HepG2 (cell line): Measurements from ENCODE around the gene NUP85. TPM values are rescaled to one million over a fixed set of nuclear protein-coding genes. Genes with fewer than 3 reads are reported as not detected.
A peak's percentile ranks its signal among the peaks of the same experiment; 100 is the strongest.

Experiments
- ATAC-seq: fragments of 200-7000 bp; cut with Tn5 transposase; 3 replicates; pipeline ENCODE4 v1.9.1; 2020; ENCODE audit warnings: mild to moderate bottlenecking, moderate library complexity
- BruUV-seq: library from RNA; stranded (reverse); fragments of 400-500 nt; replicated peaks from 2 replicates; lab custom pipeline; 2021; lab: Mats Ljungman, UMichigan
- CTCF ChIA-PET: fragments of 300-600 bp; formaldehyde crosslinking; extraction: SDS; loops from one replicate; lab custom pipeline; 2021; ENCODE audit warnings: low total read pairs, inconsistent platforms, low intra/inter-chr PET ratio; lab: Yijun Ruan, JAX
- POLR2A ChIA-PET: fragments of 350-600 bp; sonication (Branson Sonifier 250); formaldehyde crosslinking; loops from one replicate; lab custom pipeline; 2020; ENCODE audit warnings: antibody characterized with exemption, inconsistent platforms; lab: Yijun Ruan, JAX
- DNase-seq: peaks from one replicate; pipeline ENCODE4 v3.0.0-alpha.2; 2015; ENCODE audit warnings: low spot score
- FAIRE-seq: peaks from 3 replicates; lab custom pipeline; 2011; peaks lifted over from hg19 to GRCh38; lab: Jason Lieb, UNC
- H2AFZ ChIP-seq: one replicate; pipeline ENCODE4 v1.6.1; 2011; ENCODE audit warnings: low read length, inconsistent platforms
- H3K27ac ChIP-seq: fragments of 300-600 bp; 3 replicates; pipeline ENCODE4 v1.8.0; 2011; ENCODE audit warnings: mixed run types, mild to moderate bottlenecking, mixed read lengths, low read length, inconsistent platforms; ENCODE audit not compliant: insufficient read depth; ENCODE audit errors: extremely low read length
- H3K27me3 ChIP-seq, 2 experiments: fragments of 200-600 bp in 1 of 2; 2 replicates in 1 of 2; 3 replicates in 1 of 2; pipeline versions ENCODE4 v1.6.0 to v1.8.0; 2011; ENCODE audit warnings: low read length in 2 of 2, mild to moderate bottlenecking in 2 of 2, moderate library complexity in 2 of 2, inconsistent platforms in 1 of 2; ENCODE audit not compliant: insufficient read depth in 2 of 2, control insufficient read depth in 1 of 2
- H3K36me3 ChIP-seq, 2 experiments: fragments of 200-600 bp in 1 of 2; replicated peaks in 1 of 2; 2 replicates in 1 of 2; 3 replicates in 1 of 2; pipeline versions ENCODE4 v1.5.1 to v1.8.0; 2011; ENCODE audit warnings: low read length in 2 of 2, inconsistent platforms in 1 of 2; ENCODE audit not compliant: insufficient read depth in 2 of 2, control insufficient read depth in 1 of 2
- H3K4me1 ChIP-seq: 2 replicates; pipeline ENCODE4 v1.5.1; 2012; ENCODE audit warnings: low read length, inconsistent platforms; ENCODE audit not compliant: insufficient read depth
- H3K4me2 ChIP-seq: 2 replicates; pipeline ENCODE4 v1.6.0; 2011; ENCODE audit warnings: low read depth, low read length, inconsistent platforms
- H3K4me3 ChIP-seq, 3 experiments: fragments of 200-600 bp in 1 of 3; sonication (generic), shearing (Covaris generic) in 1 of 3; replicated peaks in 1 of 3; 2 replicates each; pipeline ENCODE4 v1.5.1; 2011 to 2016; ENCODE audit warnings: low read length in 3 of 3, inconsistent platforms in 2 of 3, low read depth in 2 of 3, mild to moderate bottlenecking in 2 of 3, control low read depth in 1 of 3, mixed read lengths in 1 of 3; ENCODE audit not compliant: insufficient read depth in 1 of 3
- H3K79me2 ChIP-seq: one replicate; pipeline ENCODE4 v1.6.1; 2011; ENCODE audit warnings: low read length, inconsistent platforms; ENCODE audit not compliant: insufficient read depth
- H3K9ac ChIP-seq: 2 replicates; pipeline ENCODE4 v1.6.0; 2011; ENCODE audit warnings: mild to moderate bottlenecking, low read depth, low read length, inconsistent platforms; ENCODE audit not compliant: insufficient read depth
- H3K9me3 ChIP-seq: 2 replicates; pipeline ENCODE4 v1.5.1; 2012; ENCODE audit warnings: mild to moderate bottlenecking, low read length
- H4K20me1 ChIP-seq: 2 replicates; pipeline ENCODE4 v1.6.0; 2011; ENCODE audit warnings: inconsistent platforms, mild to moderate bottlenecking, low read length, moderate library complexity; ENCODE audit not compliant: insufficient read depth
- CENPBD1 ChIP-seq: sonication (generic); formaldehyde crosslinking; IDR thresholded peaks from 2 replicates; pipeline ENCODE4 v1.8.0; 2022; ENCODE audit warnings: missing genetic modification reagents, low read depth, mild to moderate bottlenecking, borderline replicate concordance
- MBD4 ChIP-seq: IDR thresholded peaks from 2 replicates; pipeline ENCODE4 v1.6.1; 2012; ENCODE audit warnings: low read length, inconsistent platforms, borderline replicate concordance
- NAIF1 ChIP-seq: sonication (generic); formaldehyde crosslinking; IDR thresholded peaks from 2 replicates; pipeline ENCODE4 v1.5.0; 2020; ENCODE audit warnings: mild to moderate bottlenecking, missing genetic modification reagents, borderline replicate concordance
- RBM22 ChIP-seq: fragments of 200-400 bp; formaldehyde crosslinking; optimal IDR thresholded peaks from 2 replicates; pipeline ENCODE3; 2017; ENCODE audit warnings: mild to moderate bottlenecking, low read length, moderate library complexity
- SRF ChIP-seq: IDR thresholded peaks from 2 replicates; pipeline ENCODE4 v1.6.1; 2011; ENCODE audit warnings: mild to moderate bottlenecking, low read depth, low read length, moderate library complexity
- SUZ12 ChIP-seq: fragments of 150-350 bp; IDR thresholded peaks from 2 replicates; pipeline ENCODE4 v1.6.1; 2014; ENCODE audit warnings: low read depth, low read length
- ZBTB38 ChIP-seq: sonication (generic); formaldehyde crosslinking; IDR thresholded peaks from 2 replicates; pipeline ENCODE4 v1.5.1; 2020; ENCODE audit warnings: mild to moderate bottlenecking, missing genetic modification reagents
- ZGPAT ChIP-seq: IDR thresholded peaks from 2 replicates; pipeline ENCODE4 v1.6.1; 2016; ENCODE audit warnings: mild to moderate bottlenecking
- WGBS: methylation state at CpG from one replicate; pipeline ENCODE4 v1.1.6; 2017; ENCODE audit warnings: low lambda C conversion rate; 5-methylcytosine and 5-hydroxymethylcytosine counted together
- in situ Hi-C: cut with HindIII; loops from 2 replicates; pipeline ENCODE4 v1.10.0; 2017; ENCODE audit warnings: low pct_unique_long_range_greater_than_20kb; ENCODE audit not compliant: extremely low pct_ligation_motif_present
- intact Hi-C: fragments of 100-400 bp; cut with micrococcal nuclease; formaldehyde crosslinking; loops from one replicate; pipeline ENCODE4 v1.10.0; 2022; ENCODE audit not compliant: unreplicated experiment
- polyA plus RNA-seq, 8 experiments: library from polyadenylated mRNA; depleted of rRNA in 3 of 8; stranded (reverse) in 7 of 8; unstranded in 1 of 8; fragments of >200 nt; fragmentation: Illumina TruSeq in 4 of 8; extraction: Trizol in 4 of 8; gene quantifications; 2 replicates each; pipeline versions ENCODE4 v1.2.1 to v1.2.3, GENCODE V29; 2011 to 2016; ENCODE audit warnings: low read depth in 4 of 8, missing spikeins in 1 of 8, mixed read lengths in 1 of 8; ENCODE audit not compliant: insufficient read depth in 1 of 8
- total RNA-seq, 5 experiments: library from RNA; depleted of rRNA; stranded (reverse); fragments of >200 nt; fragmentation: Illumina TruSeq; extraction: Trizol; gene quantifications; 2 replicates each; pipeline ENCODE4 v1.2.3, GENCODE V29; 2016; ENCODE audit warnings: low read depth in 1 of 5
- TF ChIP-seq, protein P1 (sequence below): sonication (generic); formaldehyde crosslinking; IDR thresholded peaks from 2 replicates; pipeline ENCODE4 v1.5.0; 2020; ENCODE audit warnings: mild to moderate bottlenecking, missing genetic modification reagents
- TF ChIP-seq, protein P2 (sequence below): sonication (generic); formaldehyde crosslinking; IDR thresholded peaks from 2 replicates; pipeline ENCODE4 v1.4.0; 2020; ENCODE audit warnings: mild to moderate bottlenecking, missing genetic modification reagents
- TF ChIP-seq, protein P3 (sequence below): sonication (generic); formaldehyde crosslinking; IDR thresholded peaks from 2 replicates; pipeline ENCODE4 v1.5.0; 2020; ENCODE audit warnings: missing genetic modification reagents
- TF ChIP-seq, protein P4 (sequence below): sonication (generic); formaldehyde crosslinking; IDR thresholded peaks from 2 replicates; pipeline ENCODE4 v1.4.0; 2020; ENCODE audit warnings: missing genetic modification reagents

NUP85 gene
- total and polyA plus RNA-seq, 2 of the 13 experiments (the other 11 are each of a cell fraction or from before 2014, with no cell fraction given) = 89.1 to 124 TPM

GRCh38 chr17:75181608-75182318, 23.7 kb upstream of the NUP85 start:
- intact Hi-C loops = no loop called here
- TF ChIP-seq RBM22 (no peak), ZGPAT (CRISPR knock-in tag) (no peak), ZBTB38 (CRISPR knock-in tag) (no peak), CENPBD1 (CRISPR knock-in tag) (no peak), SUZ12 (no peak), MBD4 (no peak), SRF (no peak), NAIF1 (CRISPR knock-in tag) (no peak)
- TF ChIP-seq, protein P1, sequence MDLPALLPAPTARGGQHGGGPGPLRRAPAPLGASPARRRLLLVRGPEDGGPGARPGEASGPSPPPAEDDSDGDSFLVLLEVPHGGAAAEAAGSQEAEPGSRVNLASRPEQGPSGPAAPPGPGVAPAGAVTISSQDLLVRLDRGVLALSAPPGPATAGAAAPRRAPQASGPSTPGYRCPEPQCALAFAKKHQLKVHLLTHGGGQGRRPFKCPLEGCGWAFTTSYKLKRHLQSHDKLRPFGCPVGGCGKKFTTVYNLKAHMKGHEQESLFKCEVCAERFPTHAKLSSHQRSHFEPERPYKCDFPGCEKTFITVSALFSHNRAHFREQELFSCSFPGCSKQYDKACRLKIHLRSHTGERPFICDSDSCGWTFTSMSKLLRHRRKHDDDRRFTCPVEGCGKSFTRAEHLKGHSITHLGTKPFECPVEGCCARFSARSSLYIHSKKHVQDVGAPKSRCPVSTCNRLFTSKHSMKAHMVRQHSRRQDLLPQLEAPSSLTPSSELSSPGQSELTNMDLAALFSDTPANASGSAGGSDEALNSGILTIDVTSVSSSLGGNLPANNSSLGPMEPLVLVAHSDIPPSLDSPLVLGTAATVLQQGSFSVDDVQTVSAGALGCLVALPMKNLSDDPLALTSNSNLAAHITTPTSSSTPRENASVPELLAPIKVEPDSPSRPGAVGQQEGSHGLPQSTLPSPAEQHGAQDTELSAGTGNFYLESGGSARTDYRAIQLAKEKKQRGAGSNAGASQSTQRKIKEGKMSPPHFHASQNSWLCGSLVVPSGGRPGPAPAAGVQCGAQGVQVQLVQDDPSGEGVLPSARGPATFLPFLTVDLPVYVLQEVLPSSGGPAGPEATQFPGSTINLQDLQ (CRISPR knock-in tag) = no peak; the same call in 1 of the 2 replicates
- TF ChIP-seq, protein P2, sequence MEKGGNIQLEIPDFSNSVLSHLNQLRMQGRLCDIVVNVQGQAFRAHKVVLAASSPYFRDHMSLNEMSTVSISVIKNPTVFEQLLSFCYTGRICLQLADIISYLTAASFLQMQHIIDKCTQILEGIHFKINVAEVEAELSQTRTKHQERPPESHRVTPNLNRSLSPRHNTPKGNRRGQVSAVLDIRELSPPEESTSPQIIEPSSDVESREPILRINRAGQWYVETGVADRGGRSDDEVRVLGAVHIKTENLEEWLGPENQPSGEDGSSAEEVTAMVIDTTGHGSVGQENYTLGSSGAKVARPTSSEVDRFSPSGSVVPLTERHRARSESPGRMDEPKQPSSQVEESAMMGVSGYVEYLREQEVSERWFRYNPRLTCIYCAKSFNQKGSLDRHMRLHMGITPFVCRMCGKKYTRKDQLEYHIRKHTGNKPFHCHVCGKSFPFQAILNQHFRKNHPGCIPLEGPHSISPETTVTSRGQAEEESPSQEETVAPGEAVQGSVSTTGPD (CRISPR knock-in tag) = no peak; the same call in 1 of the 2 replicates
- TF ChIP-seq, protein P3, sequence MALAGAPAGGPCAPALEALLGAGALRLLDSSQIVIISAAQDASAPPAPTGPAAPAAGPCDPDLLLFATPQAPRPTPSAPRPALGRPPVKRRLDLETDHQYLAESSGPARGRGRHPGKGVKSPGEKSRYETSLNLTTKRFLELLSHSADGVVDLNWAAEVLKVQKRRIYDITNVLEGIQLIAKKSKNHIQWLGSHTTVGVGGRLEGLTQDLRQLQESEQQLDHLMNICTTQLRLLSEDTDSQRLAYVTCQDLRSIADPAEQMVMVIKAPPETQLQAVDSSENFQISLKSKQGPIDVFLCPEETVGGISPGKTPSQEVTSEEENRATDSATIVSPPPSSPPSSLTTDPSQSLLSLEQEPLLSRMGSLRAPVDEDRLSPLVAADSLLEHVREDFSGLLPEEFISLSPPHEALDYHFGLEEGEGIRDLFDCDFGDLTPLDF = no peak
- TF ChIP-seq, protein P4, sequence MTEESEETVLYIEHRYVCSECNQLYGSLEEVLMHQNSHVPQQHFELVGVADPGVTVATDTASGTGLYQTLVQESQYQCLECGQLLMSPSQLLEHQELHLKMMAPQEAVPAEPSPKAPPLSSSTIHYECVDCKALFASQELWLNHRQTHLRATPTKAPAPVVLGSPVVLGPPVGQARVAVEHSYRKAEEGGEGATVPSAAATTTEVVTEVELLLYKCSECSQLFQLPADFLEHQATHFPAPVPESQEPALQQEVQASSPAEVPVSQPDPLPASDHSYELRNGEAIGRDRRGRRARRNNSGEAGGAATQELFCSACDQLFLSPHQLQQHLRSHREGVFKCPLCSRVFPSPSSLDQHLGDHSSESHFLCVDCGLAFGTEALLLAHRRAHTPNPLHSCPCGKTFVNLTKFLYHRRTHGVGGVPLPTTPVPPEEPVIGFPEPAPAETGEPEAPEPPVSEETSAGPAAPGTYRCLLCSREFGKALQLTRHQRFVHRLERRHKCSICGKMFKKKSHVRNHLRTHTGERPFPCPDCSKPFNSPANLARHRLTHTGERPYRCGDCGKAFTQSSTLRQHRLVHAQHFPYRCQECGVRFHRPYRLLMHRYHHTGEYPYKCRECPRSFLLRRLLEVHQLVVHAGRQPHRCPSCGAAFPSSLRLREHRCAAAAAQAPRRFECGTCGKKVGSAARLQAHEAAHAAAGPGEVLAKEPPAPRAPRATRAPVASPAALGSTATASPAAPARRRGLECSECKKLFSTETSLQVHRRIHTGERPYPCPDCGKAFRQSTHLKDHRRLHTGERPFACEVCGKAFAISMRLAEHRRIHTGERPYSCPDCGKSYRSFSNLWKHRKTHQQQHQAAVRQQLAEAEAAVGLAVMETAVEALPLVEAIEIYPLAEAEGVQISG = peak; percentile 3; the same call in 1 of the 2 replicates

More at GRCh38 chr17:75181608-75182318, 23.7 kb upstream of the NUP85 start:
- BruUV-seq = TSS peak; percentile 59
- ATAC-seq (peak; percentile 6; the same call in 1 of the 3 replicates), DNase-seq (no peak), FAIRE-seq (no peak)
- Histone ChIP-seq H4K20me1 (peaks cover 15% of the 10 kb centered on the region), H3K4me3 (peak overlapping the region; percentile 92 to 98 (median 96)), H3K36me3 (peaks cover 11 to 28% of the 10 kb centered on the region in 2 experiments), H2AFZ (no peak overlapping the region), H3K79me2 (peaks cover 53% of the 10 kb centered on the region), H3K9ac (peak overlapping the region; percentile 95), H3K4me2 (peak overlapping the region; percentile 94), H3K27ac (peak overlapping the region; percentile 96), H3K9me3 (no peaks in the 10 kb centered on the region), H3K27me3 (no peaks in the 10 kb centered on the region; a peak in 1 of 5 replicates), H3K4me1 (peaks cover 40% of the 10 kb centered on the region)
- WGBS = under 1% methylated on average over 27 of the region's 34 CpGs
- ChIA-PET POLR2A (interaction anchor here (0.7 to 1.9 kb wide), 3 partner anchors 10 to 51 kb away, joined by 3 to 5 read pairs (median 3); partner anchors contain the start of gene NT5C), CTCF (no interaction called here)
- in situ Hi-C loops = no loop called here
